K562 (cell line): Measurements from ENCODE around the gene LAPTM5. TPM values are rescaled to one million over a fixed set of nuclear protein-coding genes. Genes with fewer than 3 reads are reported as not detected.
A peak's percentile ranks its signal among the peaks of the same experiment; 100 is the strongest.

ENCODE experiments used
- ARID1B ChIP-seq: fragments of 450-650 bp; IDR thresholded peaks from 2 replicates; pipeline ENCODE4 v1.6.1; 2016; ENCODE audit warnings: antibody characterized with exemption, mild to moderate bottlenecking, inconsistent platforms
- CHD1 ChIP-seq: fragments of 200-600 bp; sonication (generic); IDR thresholded peaks from one replicate; pipeline ENCODE4 v1.6.1; 2012; ENCODE audit warnings: mild to moderate bottlenecking, moderate library complexity, low read length, inconsistent platforms
- CTCFL ChIP-seq: IDR thresholded peaks from 2 replicates; pipeline ENCODE4 v1.6.1; 2011; ENCODE audit warnings: borderline replicate concordance, low read depth, mild to moderate bottlenecking, moderate library complexity, low read length; ENCODE audit not compliant: insufficient read depth, poor library complexity, severe bottlenecking
- ETV1 ChIP-seq: fragments of 450-650 bp; conservative IDR thresholded peaks from 2 replicates; pipeline ENCODE4 v1.6.1; 2016; ENCODE audit warnings: missing genetic modification characterization, control low read depth, low read depth, missing compliant biosample characterization
- HDAC1 ChIP-seq, 2 experiments: fragments of 450-650 bp; IDR thresholded peaks; 2 replicates each; pipeline ENCODE4 v1.6.1; 2016 to 2017; ENCODE audit warnings: inconsistent platforms in 1 of 2, mild to moderate bottlenecking in 1 of 2, moderate library complexity in 1 of 2
- HDAC3 ChIP-seq: fragments of 450-650 bp; IDR thresholded peaks from 2 replicates; pipeline ENCODE4 v1.6.1; 2018; ENCODE audit warnings: borderline replicate concordance, mild to moderate bottlenecking, moderate library complexity; ENCODE audit not compliant: partially characterized antibody
- HNRNPUL1 ChIP-seq: fragments of 200-400 bp; formaldehyde crosslinking; IDR thresholded peaks from 2 replicates; pipeline ENCODE4 v1.6.1; 2017; ENCODE audit warnings: low read length
- JUND ChIP-seq, 2 experiments: IDR thresholded peaks; 2 replicates in 1 of 2; 3 replicates in 1 of 2; pipeline ENCODE4 v1.6.1; 2011; ENCODE audit warnings: borderline replicate concordance in 2 of 2, low read depth in 2 of 2, low read length in 2 of 2, improper control_type of control experiment in 1 of 2, missing biosample characterization in 1 of 2, missing genetic modification characterization in 1 of 2, missing genetic modification reagents in 1 of 2
- MCM7 ChIP-seq, 2 experiments: fragments of 450-650 bp; IDR thresholded peaks; 2 replicates each; pipeline ENCODE4 v1.6.1; 2016 to 2018
- MTA3 ChIP-seq: fragments of 450-650 bp; formaldehyde crosslinking; IDR thresholded peaks from 2 replicates; pipeline ENCODE4 v1.6.1; 2017; ENCODE audit warnings: mild to moderate bottlenecking, borderline replicate concordance
- NCOR1 ChIP-seq: fragments of 450-650 bp; IDR thresholded peaks from 2 replicates; pipeline ENCODE4 v1.6.1; 2016; ENCODE audit warnings: mild to moderate bottlenecking, moderate library complexity
- POLR2A ChIP-seq: fragments of 450-650 bp; conservative IDR thresholded peaks from 2 replicates; pipeline ENCODE4 v1.6.1; 2016
- SIRT6 ChIP-seq: IDR thresholded peaks from one replicate; pipeline ENCODE4 v1.6.1; 2012; ENCODE audit warnings: low read depth, mild to moderate bottlenecking, control low read depth, inconsistent platforms, low read length, moderate library complexity
- SMARCB1 ChIP-seq: IDR thresholded peaks from 2 replicates; pipeline ENCODE4 v1.6.1; 2011; ENCODE audit warnings: improper control_type of control experiment, low read depth; ENCODE audit not compliant: insufficient read length
- TEAD4 ChIP-seq, 2 experiments: sonication (generic) in 1 of 2; formaldehyde crosslinking in 1 of 2; IDR thresholded peaks; 2 replicates each; pipeline versions ENCODE4 v1.6.1 to v1.8.0; 2012 to 2022; ENCODE audit warnings: borderline replicate concordance in 1 of 2, inconsistent platforms in 1 of 2, low read length in 1 of 2, mild to moderate bottlenecking in 1 of 2, missing genetic modification reagents in 1 of 2
- ZBTB1 ChIP-seq: sonication (generic); formaldehyde crosslinking; IDR thresholded peaks from 2 replicates; pipeline ENCODE4 v1.8.1; 2023; ENCODE audit warnings: missing genetic modification reagents, low read depth, mild to moderate bottlenecking, borderline replicate concordance
- ZBTB9 ChIP-seq: fragments of 450-650 bp; formaldehyde crosslinking; IDR thresholded peaks from 2 replicates; pipeline ENCODE4 v1.4.0; 2020; ENCODE audit warnings: mild to moderate bottlenecking, moderate library complexity
- ZFP36 ChIP-seq: fragments of 150-350 bp; IDR thresholded peaks from 2 replicates; pipeline ENCODE4 v1.6.1; 2018; ENCODE audit warnings: low read length, low read depth; ENCODE audit not compliant: partially characterized antibody
- ZNF143 ChIP-seq: sonication (generic); formaldehyde crosslinking; IDR thresholded peaks from 2 replicates; pipeline ENCODE4 v1.9.0; 2022; ENCODE audit warnings: mild to moderate bottlenecking, missing genetic modification reagents
- ZNF431 ChIP-seq: sonication (generic); formaldehyde crosslinking; IDR thresholded peaks from 2 replicates; pipeline ENCODE4 v1.8.0; 2022; ENCODE audit warnings: mild to moderate bottlenecking, missing genetic modification reagents
- ZNF444 ChIP-seq: fragments of 250-450 bp; sonication (Bioruptor Pico); IDR thresholded peaks from 2 replicates; pipeline ENCODE4 v1.4.0; 2020; ENCODE audit warnings: mild to moderate bottlenecking, moderate library complexity
- ZSCAN32 ChIP-seq: fragments of 450-650 bp; formaldehyde crosslinking; IDR thresholded peaks from 2 replicates; pipeline ENCODE4 v1.4.0; 2020; ENCODE audit warnings: mild to moderate bottlenecking, moderate library complexity
- polyA plus RNA-seq, 8 experiments: library from polyadenylated mRNA; depleted of rRNA in 4 of 8; stranded (reverse) in 5 of 8; unstranded in 3 of 8; fragments of >200 nt; fragmentation: Nextera tagmentation in 2 of 8; fragmentation: Illumina TruSeq in 1 of 8; extraction: Ambion mirVana in 2 of 8; extraction: Trizol in 1 of 8; gene quantifications; 2 replicates each; pipeline versions ENCODE4 v1.2.1 to v1.2.3, GENCODE V29; 2011 to 2014; ENCODE audit warnings: inconsistent platforms in 1 of 8, missing spikeins in 1 of 8
- total RNA-seq, 7 experiments: library from RNA; depleted of rRNA in 6 of 7; stranded (reverse); fragments of >200 nt in 6 of 7; fragmentation: Illumina TruSeq in 2 of 7; extraction: Trizol in 2 of 7; gene quantifications; 2 replicates each; pipeline versions ENCODE4 v1.2.1 to v1.2.3, GENCODE V29; 2011 to 2021; ENCODE audit warnings: low replicate concordance in 1 of 7

LAPTM5 gene
- total and polyA plus RNA-seq, 9 of the 15 experiments (the other 6 are each of a cell fraction or from before 2014, with no cell fraction given): 2.4 to 47.3 (median 20.3) TPM

DNA sequence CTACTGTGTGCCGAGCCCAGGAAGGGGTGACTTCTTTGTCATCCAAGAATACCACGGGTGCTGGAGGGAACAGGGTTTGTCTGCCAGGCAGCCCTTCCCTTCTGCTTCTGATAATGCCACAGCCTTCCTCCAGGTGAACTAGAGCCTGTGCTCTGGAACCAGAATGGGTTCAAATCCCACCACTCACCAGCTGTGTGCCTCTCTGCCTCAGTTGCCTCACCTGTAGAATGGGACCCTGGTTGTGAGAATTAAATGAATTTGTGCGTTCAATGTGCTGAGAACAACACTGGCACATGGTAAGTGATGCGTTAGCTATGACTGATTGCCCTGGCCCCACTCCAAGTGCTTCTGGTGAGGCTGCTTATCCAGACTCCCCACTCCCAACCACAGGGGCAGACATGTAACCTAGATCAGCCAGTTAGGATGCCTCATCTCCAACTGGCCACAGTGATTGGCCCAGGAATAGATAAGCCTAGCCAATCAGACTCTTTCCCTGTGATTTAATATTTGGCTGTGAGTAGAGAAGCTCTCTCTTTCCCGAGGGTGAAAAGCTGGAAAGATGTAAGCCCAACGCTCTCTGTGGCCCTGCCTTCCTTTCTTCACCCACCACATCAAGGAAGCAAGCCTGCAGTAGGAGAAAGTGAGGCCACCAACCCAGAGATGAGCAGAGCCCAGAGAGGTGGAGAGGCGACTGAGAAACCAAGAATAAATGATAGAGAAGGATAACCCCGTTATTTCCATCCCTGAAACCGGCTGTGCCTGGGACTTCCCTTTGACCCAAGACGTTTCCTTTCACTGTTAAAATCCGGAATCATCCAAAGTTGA, 20.8 kb upstream of the LAPTM5 start (continued):
- TF ChIP-seq ARID1B (peak; percentile 93), CHD1 (peak; percentile 58), TEAD4 (IDR thresholded peaks at IDR 0.05; ENCODE audit: low read length) (peak; percentile 96), TEAD4 (CRISPR knock-in tag; IDR thresholded peaks at IDR 0.05; ENCODE audit: borderline replicate concordance) (peak; percentile 87), CTCFL (peak; percentile 47), ZBTB9 (CRISPR knock-in tag) (peak; percentile 93; the same call in 1 of the 2 replicates), JUND (IDR thresholded peaks at IDR 0.05; ENCODE audit: borderline replicate concordance, low read depth, low read length) (peak; percentile 77), JUND (tag; IDR thresholded peaks at IDR 0.05; ENCODE audit: borderline replicate concordance, low read depth, low read length) (peak; percentile 90; the same call in 2 of the 3 replicates), ZFP36 (no peak), SIRT6 (peak; percentile 16), HDAC3 (peak; percentile 43), ETV1 (tag) (peak; percentile 47; the same call in 1 of the 2 replicates), ZSCAN32 (CRISPR knock-in tag) (peak; percentile 43; the same call in 1 of the 2 replicates), SMARCB1 (no peak), ZNF431 (CRISPR knock-in tag) (peak; percentile 83; the same call in 1 of the 2 replicates), ZBTB1 (CRISPR knock-in tag) (peak; percentile 58), ZNF444 (CRISPR knock-in tag) (peak; percentile 81), NCOR1 (peak; percentile 81), POLR2A (peak; percentile 99), HNRNPUL1 (no peak), HDAC1 (IDR thresholded peaks at IDR 0.05) (peak in 1 of 2 experiments; percentile 87; a peak in 2 of 4 replicates), MCM7 (IDR thresholded peaks at IDR 0.05) (peak in 1 of 2 experiments; percentile 15; a peak in 1 of 4 replicates), MTA3 (peak; percentile 92), ZNF143 (no peak; the same call in 1 of the 2 replicates)
